NB4 (cell line): ENCODE data around the gene PODN.

Source experiments
- DNase-seq: peaks from one replicate; pipeline ENCODE4 v3.0.0; 2010; ENCODE audit warnings: low read depth
- H3K4me3 ChIP-seq: one replicate; pipeline ENCODE4 v1.5.1; 2011; ENCODE audit warnings: mild to moderate bottlenecking, low read depth, low read length, moderate library complexity
- MYC ChIP-seq: IDR thresholded peaks from 2 replicates; pipeline ENCODE4 v1.6.1; 2011; ENCODE audit warnings: low read depth, low read length
- POLR2A ChIP-seq: IDR thresholded peaks from 2 replicates; pipeline ENCODE4 v1.6.1; 2011; ENCODE audit warnings: mild to moderate bottlenecking; ENCODE audit not compliant: insufficient read length; ENCODE audit errors: extremely low read depth
- TF ChIP-seq, protein P1 (sequence below): IDR thresholded peaks from one replicate; pipeline ENCODE4 v1.5.1; 2012; ENCODE audit warnings: low read depth, low read length
- TF ChIP-seq, protein P2 (sequence below): IDR thresholded peaks from 2 replicates; pipeline ENCODE4 v1.6.1; 2011; ENCODE audit warnings: low read depth, low read length

PODN gene

DNA sequence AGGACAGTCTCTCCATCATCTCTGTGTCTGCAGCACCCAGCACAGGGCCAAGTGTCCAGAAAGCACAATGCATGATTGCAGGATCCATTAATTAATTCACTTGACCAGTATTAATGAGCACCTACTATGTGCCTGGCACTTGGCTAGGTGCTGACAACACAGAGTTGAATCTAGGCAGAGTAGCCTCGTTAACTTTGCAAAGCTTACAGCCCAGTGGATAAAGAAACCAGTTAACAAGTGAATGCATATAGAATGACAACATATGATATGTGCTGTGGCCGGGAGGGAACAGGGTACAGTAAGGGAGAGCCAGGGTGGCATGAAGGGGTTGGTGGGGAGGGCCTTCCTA, 69.6 kb downstream of the PODN start:
- no peak overlapping the region for H3K4me3 ChIP-seq
- no peak for DNase-seq
- TF ChIP-seq, protein P1, sequence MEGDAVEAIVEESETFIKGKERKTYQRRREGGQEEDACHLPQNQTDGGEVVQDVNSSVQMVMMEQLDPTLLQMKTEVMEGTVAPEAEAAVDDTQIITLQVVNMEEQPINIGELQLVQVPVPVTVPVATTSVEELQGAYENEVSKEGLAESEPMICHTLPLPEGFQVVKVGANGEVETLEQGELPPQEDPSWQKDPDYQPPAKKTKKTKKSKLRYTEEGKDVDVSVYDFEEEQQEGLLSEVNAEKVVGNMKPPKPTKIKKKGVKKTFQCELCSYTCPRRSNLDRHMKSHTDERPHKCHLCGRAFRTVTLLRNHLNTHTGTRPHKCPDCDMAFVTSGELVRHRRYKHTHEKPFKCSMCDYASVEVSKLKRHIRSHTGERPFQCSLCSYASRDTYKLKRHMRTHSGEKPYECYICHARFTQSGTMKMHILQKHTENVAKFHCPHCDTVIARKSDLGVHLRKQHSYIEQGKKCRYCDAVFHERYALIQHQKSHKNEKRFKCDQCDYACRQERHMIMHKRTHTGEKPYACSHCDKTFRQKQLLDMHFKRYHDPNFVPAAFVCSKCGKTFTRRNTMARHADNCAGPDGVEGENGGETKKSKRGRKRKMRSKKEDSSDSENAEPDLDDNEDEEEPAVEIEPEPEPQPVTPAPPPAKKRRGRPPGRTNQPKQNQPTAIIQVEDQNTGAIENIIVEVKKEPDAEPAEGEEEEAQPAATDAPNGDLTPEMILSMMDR = no peak
- TF ChIP-seq MYC = no peak
- TF ChIP-seq, protein P2, sequence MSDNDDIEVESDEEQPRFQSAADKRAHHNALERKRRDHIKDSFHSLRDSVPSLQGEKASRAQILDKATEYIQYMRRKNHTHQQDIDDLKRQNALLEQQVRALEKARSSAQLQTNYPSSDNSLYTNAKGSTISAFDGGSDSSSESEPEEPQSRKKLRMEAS = no peak
- no peak for TF ChIP-seq POLR2A

DNA sequence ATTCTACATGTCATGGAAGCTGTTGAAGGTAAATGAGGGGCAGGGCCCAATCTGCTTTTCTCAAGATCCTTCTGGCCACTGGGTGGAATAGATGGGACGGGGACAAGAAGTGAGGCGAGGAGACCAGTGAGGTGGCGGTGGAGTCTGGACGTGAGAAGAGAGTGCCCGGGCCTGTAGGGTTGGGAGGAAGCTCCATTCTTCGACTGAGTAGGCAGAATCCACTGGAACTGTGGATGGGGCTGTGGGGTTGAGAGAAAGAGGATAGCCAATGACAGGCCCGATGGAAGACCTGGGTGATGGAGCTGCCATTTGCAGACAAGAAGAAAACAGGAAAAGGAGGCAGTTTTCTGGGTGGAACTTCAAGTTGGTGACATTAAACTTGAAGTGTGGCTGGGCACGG, 70.2 kb downstream of the PODN start:
- TF ChIP-seq, protein P2 = no peak
- TF ChIP-seq POLR2A (no peak), MYC (no peak)
- TF ChIP-seq, protein P1 = no peak
- no peak for DNase-seq
- H3K4me3 ChIP-seq = no peak overlapping the region

DNA sequence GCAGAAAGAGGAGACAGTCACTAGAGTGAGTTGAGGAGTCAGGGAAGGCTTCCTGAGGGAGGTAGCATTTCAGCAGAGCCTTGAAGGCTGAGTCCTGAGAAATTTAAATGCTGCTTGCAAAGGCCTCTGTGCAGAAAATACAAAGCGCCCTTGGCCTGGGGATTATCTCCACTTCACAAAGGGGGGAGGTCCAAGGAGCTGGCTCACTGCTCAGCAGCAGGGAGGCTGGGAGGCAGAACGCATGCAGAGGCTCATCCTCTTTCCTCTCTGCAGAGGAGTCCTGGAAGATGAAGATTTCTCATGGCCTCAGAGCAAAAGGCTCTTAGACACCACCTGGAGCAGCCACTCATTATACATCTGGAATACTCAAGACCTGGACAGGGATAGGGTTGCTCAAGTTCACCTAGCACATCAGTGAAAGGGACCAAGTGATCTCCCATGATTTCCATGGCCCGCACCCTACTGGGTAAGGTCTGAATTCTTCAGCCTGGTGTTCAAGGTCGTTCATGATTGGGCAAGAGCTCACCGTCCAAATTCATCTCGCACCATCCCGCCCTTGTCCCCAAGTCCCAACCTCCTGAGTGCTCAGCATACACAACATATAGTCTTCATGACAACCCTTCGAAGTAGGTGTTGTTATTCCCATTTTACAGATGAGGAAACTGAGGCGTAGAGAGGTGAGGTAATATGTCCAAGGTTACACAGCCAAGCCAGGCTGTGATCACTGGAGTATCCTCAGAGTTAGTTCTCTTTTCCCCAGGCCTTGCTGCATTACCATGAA, 71.4 kb downstream of the PODN start:
- no peak for DNase-seq
- H3K4me3 ChIP-seq = no peak overlapping the region
- TF ChIP-seq, protein P1 = no peak
- TF ChIP-seq, protein P2 = no peak
- TF ChIP-seq POLR2A (no peak), MYC (no peak)

DNA sequence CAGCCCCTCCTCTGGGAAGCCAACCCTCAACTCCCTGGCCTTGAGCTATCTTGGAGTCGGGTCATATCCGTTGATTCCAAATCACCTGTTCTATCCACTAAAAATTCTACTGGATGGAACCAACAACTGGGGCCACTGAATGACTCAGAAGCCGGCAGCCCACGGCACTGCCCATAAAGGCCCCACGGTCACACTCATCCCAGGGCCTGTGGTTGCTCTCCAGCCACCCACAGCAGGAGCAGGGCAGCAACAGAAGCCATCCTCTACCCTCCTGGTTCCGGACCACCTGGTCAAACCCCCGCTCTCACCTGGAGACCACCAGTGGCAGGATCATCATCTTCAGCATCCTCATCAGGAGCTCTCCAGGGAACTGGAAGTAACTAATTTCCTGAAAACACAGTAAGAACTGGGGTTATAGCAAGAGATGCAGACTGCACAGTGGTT, 72.1 kb downstream of the PODN start:
- no peak overlapping the region for H3K4me3 ChIP-seq
- no peak for TF ChIP-seq POLR2A
- TF ChIP-seq, protein P1 = no peak
- TF ChIP-seq, protein P2 = no peak
- TF ChIP-seq MYC = no peak
- DNase-seq = no peak
